HCT116 (cell line): ENCODE measurements around the gene GALC. TPM values are rescaled to one million over a fixed set of nuclear protein-coding genes. Genes with fewer than 3 reads are reported as not detected.

Experiments used
- ATAC-seq: fragments of 200-7000 bp; cut with Tn5 transposase; 2 replicates; pipeline ENCODE4 v1.9.1; 2020; ENCODE audit warnings: mild to moderate bottlenecking, moderate library complexity
- BruUV-seq: library from RNA; stranded (reverse); fragments of 400-500 nt; replicated peaks from 2 replicates; lab custom pipeline; 2021; lab: Mats Ljungman, UMichigan
- CTCF ChIA-PET: fragments of 300-600 bp; sonication (Branson Sonifier 250); formaldehyde crosslinking; loops from one replicate; lab custom pipeline; 2021; ENCODE audit warnings: antibody characterized with exemption; lab: Charles Lee
- POLR2A ChIA-PET: fragments of 300-600, 350-600 bp; sonication (Branson Sonifier 250); formaldehyde crosslinking; loops from one replicate; lab custom pipeline; 2021; ENCODE audit warnings: antibody characterized with exemption; lab: Charles Lee
- RAD21 ChIA-PET, 2 experiments: fragments of 300-600 bp; sonication (Branson Sonifier 250); formaldehyde crosslinking; loops; one replicate each; lab custom pipeline; 2023; ENCODE audit warnings: low total read pairs in 2 of 2; ENCODE audit not compliant: uncharacterized antibody in 2 of 2, unreplicated experiment in 2 of 2, low non-redundant PET in 1 of 2; lab: Charles Lee
- DNase-seq: peaks from one replicate; pipeline ENCODE4 v3.0.0-alpha.2; 2010; ENCODE audit warnings: low read depth, low spot score
- H2AFZ ChIP-seq: fragments of 200-600 bp; shearing (Covaris generic), sonication (generic); 2 replicates; pipeline ENCODE4 v1.6.1; 2017; ENCODE audit warnings: low read depth, mixed run types, mixed read lengths, antibody characterized with exemption, low read length; ENCODE audit not compliant: poor library complexity, severe bottlenecking
- H3K27ac ChIP-seq: 2 replicates; pipeline ENCODE4 v1.5.1; 2012; ENCODE audit warnings: low read depth, low read length
- H3K27me3 ChIP-seq: fragments of 200-600 bp; sonication (generic); 2 replicates; pipeline ENCODE4 v1.6.1; 2016; ENCODE audit warnings: mixed run types, low read length, mixed read lengths; ENCODE audit not compliant: insufficient read depth
- H3K36me3 ChIP-seq, 2 experiments: fragments of 200-500 bp in 1 of 2; fragments of 200-600 bp in 1 of 2; sonication (Bioruptor generic) in 1 of 2; sonication (generic) in 1 of 2; 2 replicates each; pipeline versions ENCODE4 v1.5.1 to v1.6.1; 2014 to 2016; ENCODE audit warnings: low read length in 2 of 2, inconsistent platforms in 1 of 2, mixed read lengths in 1 of 2, mixed run types in 1 of 2; ENCODE audit not compliant: insufficient read depth in 2 of 2, control insufficient read depth in 1 of 2
- H3K4me1 ChIP-seq, 2 experiments: fragments of 200-600 bp in 1 of 2; sonication (generic) in 1 of 2; 2 replicates each; pipeline versions ENCODE4 v1.5.1 to v1.6.1; 2012 to 2017; ENCODE audit warnings: low read length in 2 of 2, inconsistent platforms in 1 of 2, mild to moderate bottlenecking in 1 of 2, mixed read lengths in 1 of 2, mixed run types in 1 of 2, moderate library complexity in 1 of 2; ENCODE audit not compliant: insufficient read depth in 2 of 2, control insufficient read depth in 1 of 2
- H3K4me2 ChIP-seq: fragments of 200-600 bp; sonication (generic); 2 replicates; pipeline ENCODE4 v1.6.1; 2017; ENCODE audit warnings: mixed run types, low read length, mixed read lengths
- H3K4me3 ChIP-seq, 2 experiments: fragments of 200-600 bp in 1 of 2; sonication (generic) in 1 of 2; replicated peaks in 1 of 2; 2 replicates each; pipeline ENCODE4 v1.5.1; 2011 to 2016; ENCODE audit warnings: low read length in 2 of 2, control low read depth in 1 of 2, low read depth in 1 of 2, mild to moderate bottlenecking in 1 of 2, mixed read lengths in 1 of 2, mixed run types in 1 of 2
- H3K79me2 ChIP-seq: fragments of 200-600 bp; sonication (generic); 2 replicates; pipeline ENCODE4 v1.6.1; 2017; ENCODE audit warnings: mild to moderate bottlenecking, mixed run types, low read length, moderate library complexity, mixed read lengths; ENCODE audit not compliant: insufficient read depth
- H3K9ac ChIP-seq: fragments of 200-600 bp; sonication (generic); 2 replicates; pipeline ENCODE4 v1.6.1; 2016; ENCODE audit warnings: low read length, mixed read lengths
- H3K9me2 ChIP-seq: fragments of 200-600 bp; sonication (generic), shearing (Covaris generic); 2 replicates; pipeline ENCODE4 v1.6.1; 2017; ENCODE audit warnings: mixed run types, mild to moderate bottlenecking, moderate library complexity; ENCODE audit not compliant: insufficient read depth
- H3K9me3 ChIP-seq, 2 experiments: fragments of 200-500 bp in 1 of 2; fragments of 200-600 bp in 1 of 2; sonication (Bioruptor generic) in 1 of 2; sonication (generic) in 1 of 2; 2 replicates each; pipeline ENCODE4 v1.6.1; 2014 to 2017; ENCODE audit warnings: low read length in 2 of 2, mixed read lengths in 2 of 2, inconsistent platforms in 1 of 2, low read depth in 1 of 2, mild to moderate bottlenecking in 1 of 2, mixed run types in 1 of 2, moderate library complexity in 1 of 2; ENCODE audit not compliant: control insufficient read depth in 1 of 2, insufficient read depth in 1 of 2
- H4K20me1 ChIP-seq: fragments of 200-600 bp; sonication (generic), shearing (Covaris generic); 2 replicates; pipeline ENCODE4 v1.6.1; 2017; ENCODE audit warnings: mixed run types, mild to moderate bottlenecking, moderate library complexity; ENCODE audit not compliant: insufficient read depth
- CTCF ChIP-seq, 3 experiments: fragments of 200-600 bp in 1 of 3; sonication (generic) in 1 of 3; IDR thresholded peaks in 2 of 3; conservative IDR thresholded peaks in 1 of 3; 2 replicates each; pipeline ENCODE4 v1.5.1; 2012 to 2017; ENCODE audit warnings: low read depth in 2 of 3, low read length in 2 of 3, antibody characterized with exemption in 1 of 3, borderline replicate concordance in 1 of 3, control low read depth in 1 of 3, mild to moderate bottlenecking in 1 of 3, mixed read lengths in 1 of 3, mixed run types in 1 of 3, moderate library complexity in 1 of 3; ENCODE audit not compliant: insufficient read depth in 1 of 3
- MAX ChIP-seq: IDR thresholded peaks from 2 replicates; pipeline ENCODE4 v1.6.1; 2012
- POLR2AphosphoS5 ChIP-seq: IDR thresholded peaks from 2 replicates; pipeline ENCODE4 v1.6.1; 2011; ENCODE audit warnings: mild to moderate bottlenecking, low read depth, low read length, moderate library complexity
- RAD21 ChIP-seq: IDR thresholded peaks from 2 replicates; pipeline ENCODE4 v1.6.1; 2012; ENCODE audit warnings: low read depth, mild to moderate bottlenecking
- SIN3A ChIP-seq: IDR thresholded peaks from 2 replicates; pipeline ENCODE4 v1.6.1; 2012; ENCODE audit warnings: low read depth
- SP1 ChIP-seq: IDR thresholded peaks from 2 replicates; pipeline ENCODE4 v1.6.1; 2012; ENCODE audit warnings: low read depth
- SRF ChIP-seq: IDR thresholded peaks from 2 replicates; pipeline ENCODE4 v1.6.1; 2012; ENCODE audit warnings: low read depth
- YY1 ChIP-seq: IDR thresholded peaks from 2 replicates; pipeline ENCODE4 v1.6.1; 2011; ENCODE audit warnings: low read length, low read depth, moderate library complexity, mild to moderate bottlenecking; ENCODE audit not compliant: insufficient replicate concordance; ENCODE audit errors: extremely low read depth
- ZFX ChIP-seq: fragments of 450-650 bp; IDR thresholded peaks from 2 replicates; pipeline ENCODE4 v1.6.1; 2017
- intact Hi-C: fragments of 100-400 bp; cut with micrococcal nuclease; formaldehyde crosslinking; loops from 2 replicates; pipeline ENCODE4 v1.10.0; 2022
- total RNA-seq: library from RNA; stranded (reverse); gene quantifications from one replicate; pipeline ENCODE4 v1.2.1, GENCODE V29; 2021; ENCODE audit not compliant: unreplicated experiment

GALC gene
- total RNA-seq, 1 experiment from 2014 or later: 0.59 TPM

GRCh38 chr14:87896393-87897380 lies 96.3 kb downstream of the GALC start:
- Histone ChIP-seq H3K27me3 (no peaks in the 10 kb centered on the region), H3K4me2 (no peak overlapping the region), H3K4me1 (no peaks in the 10 kb centered on the region), H3K36me3 (no peaks in the 10 kb centered on the region), H3K9me2 (no peaks in the 10 kb centered on the region), H3K79me2 (no peaks in the 10 kb centered on the region), H2AFZ (no peak overlapping the region), H3K9ac (no peak overlapping the region), H3K9me3 (no peaks in the 10 kb centered on the region; a peak in 1 of 4 replicates), H3K27ac (no peak overlapping the region), H3K4me3 (no peak overlapping the region), H4K20me1 (no peaks in the 10 kb centered on the region)
- POLR2A ChIA-PET: no interaction called here
- RAD21 ChIA-PET: no interaction called here
- no peak for ATAC-seq
- peak; percentile 24 for DNase-seq
- no TSS peak for BruUV-seq
- intact Hi-C loops: no loop called here
- TF ChIP-seq SIN3A: no peak
- no peak for TF ChIP-seq MAX
- no peak for TF ChIP-seq SP1
- TF ChIP-seq CTCF (IDR thresholded peaks at IDR 0.05 in 2 of 3, conservative IDR thresholded peaks at IDR 0.05 in 1 of 3; ENCODE audit: borderline replicate concordance in 1 of 3, insufficient read depth in 1 of 3, low read depth in 2 of 3, low read length in 2 of 3): peak in 2 of 3 experiments; percentile 46 to 55; a peak in 4 of 6 replicates
- TF ChIP-seq ZFX: no peak
- TF ChIP-seq SRF: no peak
- no peak for TF ChIP-seq POLR2AphosphoS5
- TF ChIP-seq YY1: no peak
- peak; percentile 42 for TF ChIP-seq RAD21
- CTCF ChIA-PET: no interaction called here
